B cell (primary cell): Measurements from ENCODE around the gene MED15.

Source experiments
- EZH2 ChIP-seq: IDR thresholded peaks from 2 replicates; pipeline ENCODE4 v1.6.1; 2012; ENCODE audit warnings: borderline replicate concordance, low read depth, mild to moderate bottlenecking, moderate library complexity, low read length; ENCODE audit not compliant: insufficient read depth, poor library complexity, severe bottlenecking
- TF ChIP-seq, protein P1 (sequence below): fragments of 200-600 bp; IDR thresholded peaks from one replicate; pipeline ENCODE4 v1.8.0; 2022; ENCODE audit warnings: antibody characterized with exemption, mild to moderate bottlenecking

GRCh38 chr22:20491346-20491745 lies 16.1 kb upstream of the MED15 start:
- TF ChIP-seq, protein P1, sequence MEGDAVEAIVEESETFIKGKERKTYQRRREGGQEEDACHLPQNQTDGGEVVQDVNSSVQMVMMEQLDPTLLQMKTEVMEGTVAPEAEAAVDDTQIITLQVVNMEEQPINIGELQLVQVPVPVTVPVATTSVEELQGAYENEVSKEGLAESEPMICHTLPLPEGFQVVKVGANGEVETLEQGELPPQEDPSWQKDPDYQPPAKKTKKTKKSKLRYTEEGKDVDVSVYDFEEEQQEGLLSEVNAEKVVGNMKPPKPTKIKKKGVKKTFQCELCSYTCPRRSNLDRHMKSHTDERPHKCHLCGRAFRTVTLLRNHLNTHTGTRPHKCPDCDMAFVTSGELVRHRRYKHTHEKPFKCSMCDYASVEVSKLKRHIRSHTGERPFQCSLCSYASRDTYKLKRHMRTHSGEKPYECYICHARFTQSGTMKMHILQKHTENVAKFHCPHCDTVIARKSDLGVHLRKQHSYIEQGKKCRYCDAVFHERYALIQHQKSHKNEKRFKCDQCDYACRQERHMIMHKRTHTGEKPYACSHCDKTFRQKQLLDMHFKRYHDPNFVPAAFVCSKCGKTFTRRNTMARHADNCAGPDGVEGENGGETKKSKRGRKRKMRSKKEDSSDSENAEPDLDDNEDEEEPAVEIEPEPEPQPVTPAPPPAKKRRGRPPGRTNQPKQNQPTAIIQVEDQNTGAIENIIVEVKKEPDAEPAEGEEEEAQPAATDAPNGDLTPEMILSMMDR = no peak
- TF ChIP-seq EZH2 = no peak
